Inflammatory macrophage treated with lipopolysaccharide for 1 hour (primary cell): Measurements from ENCODE around the gene IGSF10.
A peak's percentile ranks its signal among the peaks of the same experiment; 100 is the strongest.

ENCODE experiments used
- DNase-seq, 2 donors: peaks; one replicate each; pipeline ENCODE4 v3.0.0-alpha.2; 2020 to 2022

The IGSF10 gene

DNA sequence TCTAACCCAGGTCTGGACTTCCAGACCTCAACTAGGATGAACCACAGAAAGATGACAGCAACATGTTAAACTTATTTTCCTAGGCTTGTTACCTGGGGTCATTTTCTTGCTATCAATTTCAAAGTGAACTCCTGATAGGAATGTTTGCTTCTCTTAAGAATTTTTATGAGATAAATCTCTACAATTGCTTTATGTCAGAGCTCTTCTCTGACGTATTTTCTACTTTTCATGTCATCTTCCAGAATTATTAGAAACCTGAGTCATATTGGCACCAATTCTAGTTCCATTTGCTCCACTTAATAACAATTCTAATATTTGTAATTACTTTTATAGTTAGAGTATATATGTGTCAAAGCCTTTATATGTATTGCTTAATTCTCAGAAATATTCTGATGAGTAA, 2.1 kb upstream of the IGSF10 start:
- no peak for DNase-seq

- DNase-seq: no peak
Observed at GRCh38 chr3:151462278-151462780, 1.5 kb upstream of the IGSF10 start.

GRCh38 chr3:151460228-151460627, 633 bp downstream of the IGSF10 start:
- no peak for DNase-seq

DNA sequence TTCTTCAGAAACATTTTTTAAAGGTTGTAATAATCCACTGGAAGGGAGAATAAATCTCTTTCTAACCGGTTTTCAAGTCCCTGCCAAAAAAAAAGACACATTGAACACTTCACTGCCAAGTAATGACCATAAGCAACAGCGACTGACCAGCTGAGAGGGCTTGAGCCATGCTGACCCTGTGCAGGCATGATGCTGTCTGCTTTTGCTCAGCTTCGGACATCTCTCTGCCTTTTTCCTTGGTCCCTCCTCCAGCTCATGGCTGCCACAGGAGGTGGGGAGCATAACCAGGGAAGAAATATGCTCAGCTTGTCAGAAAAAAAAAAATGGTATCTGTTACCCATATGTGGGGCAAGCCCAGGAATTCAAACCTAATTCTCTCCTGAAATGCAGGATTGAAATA, 1.5 kb downstream of the IGSF10 start:
- no peak for DNase-seq

DNA sequence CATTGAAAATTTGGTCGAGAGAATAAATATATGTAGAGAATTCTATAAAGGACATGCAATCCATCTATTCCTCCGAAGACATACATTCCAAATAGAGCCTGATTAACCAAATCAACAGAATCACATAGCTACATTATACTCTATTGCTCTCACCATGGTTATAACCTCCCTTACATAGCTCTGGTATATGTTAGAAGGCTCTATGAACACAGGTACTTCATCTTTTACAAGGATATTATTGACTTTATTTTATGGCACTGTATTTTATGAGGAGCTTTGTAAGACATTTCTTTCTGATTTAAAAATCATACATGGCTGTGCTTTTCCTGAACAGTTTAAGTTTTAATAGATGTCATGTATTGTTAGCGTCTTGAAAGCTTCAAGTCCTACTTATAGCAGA, 4.8 kb downstream of the IGSF10 start:
- DNase-seq: no peak

GRCh38 chr3:151452841-151453240, 8.0 kb downstream of the IGSF10 start:
- no peak for DNase-seq

GRCh38 chr3:151452368-151452767, 8.5 kb downstream of the IGSF10 start:
- DNase-seq: no peak

- DNase-seq: no peak
Observed at GRCh38 chr3:151446002-151446340, 14.9 kb downstream of the IGSF10 start.

DNA sequence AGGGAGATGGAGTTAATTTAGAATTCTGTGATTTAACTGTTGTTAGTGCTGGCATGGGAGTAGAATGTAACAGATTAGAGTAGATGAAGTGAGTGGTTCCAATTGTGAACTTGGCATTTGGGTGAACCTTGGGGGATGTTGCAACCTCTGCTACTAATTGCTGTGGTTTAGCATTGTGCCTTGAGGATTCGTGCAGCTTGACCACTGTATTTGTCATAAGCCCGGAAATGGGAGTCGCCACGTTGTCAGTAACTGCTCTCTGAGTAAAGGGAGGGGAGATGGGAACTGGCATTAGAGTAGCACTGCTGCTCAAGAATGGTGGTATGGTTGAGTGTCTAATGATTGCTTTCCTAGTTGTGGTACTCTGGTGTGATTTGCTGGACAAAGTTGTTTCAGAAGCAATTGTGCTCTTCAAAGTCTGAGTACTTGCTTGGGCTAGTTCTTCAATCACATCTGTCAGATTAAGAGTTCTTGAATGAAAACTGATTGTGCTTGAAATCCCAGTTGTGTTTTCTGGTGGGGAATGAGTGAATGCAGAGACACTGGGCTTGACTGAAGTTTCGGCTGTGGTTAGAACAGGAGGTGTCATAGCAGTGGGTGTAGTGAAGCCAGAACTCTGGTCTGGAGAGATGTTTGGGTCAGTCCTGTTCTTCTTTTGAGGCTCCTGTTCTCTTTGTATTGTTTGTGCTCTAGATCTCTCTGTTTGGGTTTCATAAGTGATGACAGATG, 15.4 kb downstream of the IGSF10 start:
- peak; percentile 10 to 37 for DNase-seq

- DNase-seq: no peak
Observed at GRCh38 chr3:151443583-151443982, 17.3 kb downstream of the IGSF10 start.

- no peak for DNase-seq
Observed at GRCh38 chr3:151440940-151441339, 19.9 kb downstream of the IGSF10 start.

DNA sequence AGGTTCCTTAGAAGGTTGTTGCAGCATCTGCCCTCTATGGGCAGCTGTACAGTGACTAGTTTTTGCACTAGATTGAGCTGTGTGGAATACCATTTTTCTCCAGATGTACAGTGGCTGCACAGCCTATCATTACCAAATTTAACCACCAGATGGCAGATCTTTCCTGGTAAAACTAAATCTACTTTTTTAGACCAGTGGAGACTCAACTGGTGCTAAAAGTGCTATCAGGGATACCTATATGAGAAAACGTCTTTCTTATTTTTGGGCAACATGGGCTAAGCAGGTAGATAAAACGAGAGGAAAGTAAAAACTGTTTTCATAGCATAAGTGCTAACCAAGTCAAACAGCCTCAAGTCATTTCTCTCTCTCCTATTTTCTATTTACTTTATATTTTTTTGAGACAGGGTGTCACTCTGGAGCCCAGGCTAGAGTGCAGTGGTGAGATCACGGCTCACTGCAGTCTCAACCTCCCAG, 21.2 kb downstream of the IGSF10 start:
- DNase-seq: peak; percentile 42 to 92

- DNase-seq: no peak
Observed at GRCh38 chr3:151437906-151438305, 23.0 kb downstream of the IGSF10 start.

- DNase-seq: no peak
Observed at GRCh38 chr3:151436675-151437446, 24.0 kb downstream of the IGSF10 start.

- DNase-seq: peak in 1 of 2 donors; percentile 12
Observed at GRCh38 chr3:151434151-151434890, 26.5 kb downstream of the IGSF10 start.

GRCh38 chr3:151432616-151433372, 28.1 kb downstream of the IGSF10 start:
- no peak for DNase-seq

- no peak for DNase-seq
Observed at GRCh38 chr3:151431940-151432339, 28.9 kb downstream of the IGSF10 start.

DNA sequence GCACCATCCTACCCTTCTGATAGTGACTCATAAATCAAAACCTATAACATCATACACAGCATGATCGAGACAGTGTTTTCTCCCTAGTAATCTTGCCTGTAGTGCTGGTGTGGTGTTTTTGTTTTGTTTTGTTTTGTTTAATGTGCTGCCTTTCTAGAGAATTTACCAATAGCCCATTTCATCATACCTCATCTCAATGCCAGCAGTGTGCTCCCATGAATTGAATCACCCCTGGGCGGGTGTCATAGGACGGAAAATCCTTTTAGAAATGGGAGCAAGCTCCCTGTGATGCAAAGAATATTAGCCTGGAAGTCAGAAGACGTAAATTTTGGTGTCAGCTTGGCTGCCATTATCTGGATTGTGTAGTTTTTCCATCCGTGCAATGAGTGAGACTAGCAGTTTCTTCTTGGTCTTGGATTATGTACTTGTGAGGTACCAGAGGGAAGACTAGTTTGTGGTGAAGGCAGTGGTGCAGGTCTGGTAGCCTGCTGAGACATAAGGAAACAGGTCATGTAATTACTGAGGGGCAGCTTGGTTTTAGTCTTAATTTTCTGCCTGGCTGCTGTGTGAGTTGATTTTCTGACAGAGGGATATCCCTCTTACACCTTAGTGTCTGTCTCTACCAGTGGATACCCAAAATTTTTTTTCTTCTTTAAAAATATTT, 29.9 kb downstream of the IGSF10 start:
- no peak for DNase-seq

DNA sequence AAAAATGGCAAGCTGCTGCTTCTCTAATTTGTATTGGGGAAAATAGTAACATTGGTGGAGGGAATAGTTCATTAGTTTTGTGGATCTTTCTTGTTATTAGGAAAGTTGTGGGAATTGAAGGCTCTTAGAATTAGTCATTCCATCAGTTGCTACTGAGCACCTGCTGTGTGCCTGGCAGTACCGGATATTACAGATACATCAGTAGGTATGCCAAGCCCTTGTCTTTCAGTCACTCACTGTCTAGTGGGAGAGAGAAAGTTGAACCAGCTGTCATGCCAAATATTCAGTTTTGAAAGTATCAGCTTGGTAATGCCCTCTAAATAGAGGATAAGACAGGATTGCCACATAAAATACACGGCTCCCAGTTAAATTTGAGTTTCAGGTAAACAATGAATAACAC, 32.5 kb downstream of the IGSF10 start:
- DNase-seq: no peak

DNA sequence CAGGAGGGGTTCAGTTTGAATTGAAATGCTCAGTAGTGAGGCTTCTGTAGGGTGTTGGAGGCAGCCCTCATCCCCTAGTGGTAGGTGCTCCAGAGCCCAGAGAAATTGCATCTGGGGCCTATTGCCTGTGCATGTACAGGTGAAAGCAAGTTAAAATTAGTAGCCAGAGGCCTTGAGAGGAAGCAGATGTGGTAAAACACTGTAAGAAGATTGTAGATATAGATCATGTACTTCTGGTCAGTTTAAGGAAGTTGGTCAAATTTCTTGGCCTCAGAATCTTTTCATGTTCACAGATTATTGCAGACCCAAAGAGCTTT, 34.6 kb downstream of the IGSF10 start:
- no peak for DNase-seq

DNA sequence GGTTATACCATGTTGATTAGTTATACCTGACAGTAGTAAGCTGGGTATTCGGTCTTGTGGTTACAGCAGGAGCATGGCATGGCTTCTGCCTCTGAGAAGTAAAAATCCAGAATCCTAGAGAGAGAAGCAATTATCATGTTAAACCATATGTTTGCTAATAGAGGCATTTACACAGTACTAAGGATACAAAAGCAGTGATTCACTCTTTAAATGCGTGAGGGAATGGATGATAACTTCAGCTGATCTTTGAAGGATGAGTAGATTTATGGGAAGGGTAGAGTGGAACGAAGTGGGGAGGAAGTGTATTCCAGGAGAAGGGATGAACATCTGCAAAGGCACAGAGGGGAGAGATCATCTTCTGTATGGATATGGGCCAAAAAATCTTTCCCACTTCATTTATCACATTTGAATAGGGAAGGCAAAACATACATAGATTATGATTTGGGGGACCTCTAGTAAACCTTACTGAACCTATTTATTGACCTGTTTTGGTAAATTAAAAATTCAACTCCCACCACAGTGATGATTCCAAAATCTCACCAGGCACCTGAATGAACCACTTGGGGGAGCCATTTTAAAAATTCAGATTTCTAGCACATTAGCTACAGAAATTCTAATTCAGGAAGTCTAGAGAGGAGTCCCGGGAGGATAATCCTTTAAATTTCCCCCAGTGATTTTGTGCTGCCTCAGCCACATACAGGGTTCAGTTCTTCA, 35.1 kb downstream of the IGSF10 start:
- DNase-seq: no peak

- DNase-seq: no peak
Observed at GRCh38 chr3:151423091-151423490, 37.8 kb downstream of the IGSF10 start.
